Activated CD4-positive, alpha-beta T cell treated with anti-CD3 and anti-CD28 coated beads, Interleukin-2, amount 50 U/mL, for 1 hour (primary cell): ENCODE data around the gene CHGA.

Experiments
- DNase-seq: peaks from one replicate; pipeline ENCODE4 v3.0.0-alpha.2; 2020

The CHGA gene

GRCh38 chr14:92930737-92931602, 8.0 kb downstream of the CHGA start:
- no peak for DNase-seq

DNA sequence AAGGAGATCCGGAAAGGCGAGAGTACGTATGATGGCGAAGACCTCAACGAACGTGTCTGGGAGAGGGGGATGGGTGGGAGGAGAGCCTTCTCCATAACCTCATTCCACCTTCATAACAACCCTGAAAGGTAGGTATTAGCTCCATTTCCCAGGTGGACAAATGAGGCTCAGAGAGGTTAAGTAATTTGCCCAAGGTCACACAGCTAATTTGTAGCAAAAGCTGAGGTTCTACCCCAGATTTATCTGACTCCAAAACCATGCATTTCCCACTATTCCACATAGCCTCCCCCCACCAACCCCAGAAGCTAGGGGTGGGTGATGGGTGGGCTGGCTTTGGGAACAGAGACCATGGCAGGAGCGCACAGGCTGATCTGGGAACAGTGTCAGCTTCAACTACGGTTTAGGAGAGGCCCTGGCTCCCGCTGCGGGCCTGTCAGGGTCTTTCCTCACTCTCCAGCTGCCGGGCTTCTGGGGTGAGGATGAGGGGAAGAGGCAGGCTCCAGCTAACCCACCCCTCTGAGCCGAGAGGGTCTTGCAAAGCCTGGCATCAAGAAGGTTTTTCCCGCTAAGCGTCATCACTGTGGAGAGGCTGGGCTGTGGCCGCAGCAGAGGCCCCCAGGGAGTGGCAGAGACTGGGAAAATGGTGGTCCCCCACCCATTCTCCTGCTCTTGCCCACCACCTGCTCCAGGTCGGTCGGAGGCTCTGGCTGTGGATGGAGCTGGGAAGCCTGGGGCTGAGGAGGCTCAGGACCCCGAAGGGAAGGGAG, 8.9 kb downstream of the CHGA start:
- DNase-seq = no peak

DNA sequence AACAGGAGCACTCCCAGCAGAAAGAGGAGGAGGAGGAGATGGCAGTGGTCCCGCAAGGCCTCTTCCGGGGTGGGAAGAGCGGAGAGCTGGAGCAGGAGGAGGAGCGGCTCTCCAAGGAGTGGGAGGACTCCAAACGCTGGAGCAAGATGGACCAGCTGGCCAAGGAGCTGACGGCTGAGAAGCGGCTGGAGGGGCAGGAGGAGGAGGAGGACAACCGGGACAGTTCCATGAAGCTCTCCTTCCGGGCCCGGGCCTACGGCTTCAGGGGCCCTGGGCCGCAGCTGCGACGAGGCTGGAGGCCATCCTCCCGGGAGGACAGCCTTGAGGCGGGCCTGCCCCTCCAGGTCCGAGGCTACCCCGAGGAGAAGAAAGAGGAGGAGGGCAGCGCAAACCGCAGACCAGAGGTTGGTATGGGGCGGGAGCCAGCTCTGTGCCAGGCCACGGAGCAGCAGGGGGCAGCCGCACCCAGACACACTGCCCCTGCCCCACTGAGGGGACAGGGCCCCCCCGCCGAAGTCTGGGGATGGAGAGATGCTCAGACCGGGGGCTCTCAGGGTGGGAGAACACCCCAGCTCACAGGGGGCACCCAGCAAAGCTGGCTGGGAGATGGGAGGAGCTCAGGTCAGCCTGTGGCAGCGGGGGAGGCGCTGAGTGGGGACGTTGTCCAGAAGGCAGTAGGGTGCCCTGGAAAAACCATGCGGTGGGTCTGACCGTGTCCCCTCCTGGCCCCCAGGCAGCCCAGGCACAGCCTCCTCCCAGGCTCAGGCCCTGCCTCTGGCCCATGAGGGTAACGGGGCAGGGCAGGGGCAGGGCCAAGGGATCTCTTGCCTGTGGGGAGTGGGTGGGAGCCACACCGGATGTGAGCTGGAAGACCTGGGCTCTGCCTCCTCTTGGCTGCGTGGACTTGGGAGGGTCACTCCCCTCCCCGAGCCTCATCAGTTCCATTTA, 9.8 kb downstream of the CHGA start:
- DNase-seq = no peak

- DNase-seq = no peak
Measured at GRCh38 chr14:92933481-92933880, 10.5 kb downstream of the CHGA start.

DNA sequence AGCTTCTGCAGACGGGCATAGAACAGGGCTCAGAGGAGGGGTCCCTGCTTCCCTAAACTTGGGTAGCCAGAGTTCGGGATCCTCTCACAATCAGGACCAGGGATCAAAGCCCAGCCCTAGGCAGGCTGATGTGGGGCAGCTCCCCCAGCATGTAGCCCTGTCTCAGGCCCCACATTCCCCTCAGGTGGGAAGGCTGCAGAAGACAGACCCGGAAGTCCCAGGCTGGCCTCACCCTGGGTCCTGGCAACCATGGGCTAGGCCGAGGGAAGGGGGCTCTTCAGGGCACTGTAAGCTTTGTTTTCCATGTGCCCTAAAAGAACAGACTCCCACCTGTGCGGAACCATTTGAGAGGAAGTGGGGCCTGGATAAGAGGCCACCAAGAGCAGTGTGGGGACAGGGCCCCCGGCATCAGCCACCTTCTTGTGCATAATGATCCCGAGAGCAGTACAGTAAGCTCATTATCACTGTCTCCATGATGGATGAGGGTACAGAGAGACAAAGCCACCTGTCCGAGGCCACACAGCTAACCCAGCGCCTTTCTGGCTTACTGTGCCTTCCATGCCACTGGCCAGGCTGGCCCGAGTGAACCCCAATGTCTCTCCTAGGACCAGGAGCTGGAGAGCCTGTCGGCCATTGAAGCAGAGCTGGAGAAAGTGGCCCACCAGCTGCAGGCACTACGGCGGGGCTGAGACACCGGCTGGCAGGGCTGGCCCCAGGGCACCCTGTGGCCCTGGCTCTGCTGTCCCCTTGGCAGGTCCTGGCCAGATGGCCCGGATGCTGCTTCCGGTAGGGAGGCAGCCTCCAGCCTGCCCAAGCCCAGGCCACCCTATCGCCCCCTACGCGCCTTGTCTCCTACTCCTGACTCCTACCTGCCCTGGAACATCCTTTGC, 11.5 kb downstream of the CHGA start:
- DNase-seq = no peak

DNA sequence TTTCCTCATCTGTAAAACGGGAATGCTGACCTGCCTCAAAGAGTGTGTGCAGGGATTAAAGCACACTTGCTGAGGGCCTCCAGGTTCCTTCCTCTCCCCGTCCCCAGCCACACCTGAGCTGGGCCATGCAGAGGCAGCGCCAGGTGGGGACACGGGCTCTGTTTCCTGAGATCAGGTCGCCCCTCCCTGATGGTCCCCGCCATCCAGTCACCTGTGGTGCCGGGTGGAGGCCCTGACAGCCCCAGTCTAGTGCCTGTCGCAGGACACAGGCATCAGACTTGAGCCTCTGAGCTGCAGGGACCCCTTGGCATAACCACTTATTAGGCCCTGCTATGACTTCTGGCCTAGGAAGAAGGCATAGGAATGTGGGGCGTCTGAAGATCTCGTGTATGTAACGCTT, 12.5 kb downstream of the CHGA start:
- no peak for DNase-seq

DNA sequence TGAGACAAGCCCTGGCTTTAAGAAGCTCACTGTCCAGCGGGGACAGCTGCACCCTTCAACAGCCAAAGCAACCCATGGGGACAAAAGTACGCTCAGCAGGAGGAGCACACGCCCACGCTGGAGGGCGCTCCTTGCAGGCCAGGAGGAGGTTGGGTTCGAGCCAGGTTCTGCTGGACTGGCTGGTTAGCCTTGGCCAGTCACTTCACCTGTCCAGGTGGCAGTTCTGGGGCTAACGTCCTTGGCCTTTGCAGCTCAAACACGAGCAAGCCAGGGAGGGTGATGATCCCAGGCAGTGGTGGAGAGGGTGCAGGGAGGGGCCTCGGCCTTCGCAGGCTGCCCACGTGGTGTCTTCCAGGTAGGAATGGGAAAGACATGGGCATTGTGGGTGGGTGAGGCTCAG, 13.1 kb downstream of the CHGA start:
- DNase-seq = no peak

GRCh38 chr14:92937051-92937937, 14.3 kb downstream of the CHGA start:
- no peak for DNase-seq

GRCh38 chr14:92938235-92938875, 15.4 kb downstream of the CHGA start:
- no peak for DNase-seq

GRCh38 chr14:92938890-92939671, 16.1 kb downstream of the CHGA start:
- no peak for DNase-seq

DNA sequence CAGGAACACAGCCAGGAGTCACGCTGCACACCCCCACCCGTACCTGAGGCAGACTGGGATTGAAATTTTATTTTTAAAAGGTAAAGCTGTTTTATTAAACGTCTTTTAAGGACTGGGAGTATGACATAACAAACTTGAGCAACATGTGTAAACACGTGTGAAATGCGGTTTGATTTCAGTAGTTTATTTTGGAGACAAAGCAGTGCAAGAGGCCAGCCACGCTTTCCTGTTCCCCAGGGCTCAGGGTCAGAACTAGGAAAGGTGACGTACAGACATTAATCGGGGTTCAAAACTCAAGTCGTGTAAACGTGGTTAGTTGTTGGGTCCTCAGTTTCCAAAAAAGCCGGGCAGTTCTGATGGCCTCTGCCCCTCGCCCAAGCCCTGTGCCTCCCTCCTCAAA, 16.7 kb downstream of the CHGA start:
- no peak for DNase-seq

- no peak for DNase-seq
Measured at GRCh38 chr14:92940543-92940942, 17.6 kb downstream of the CHGA start.

- DNase-seq = no peak
Measured at GRCh38 chr14:92941531-92941930, 18.6 kb downstream of the CHGA start.

DNA sequence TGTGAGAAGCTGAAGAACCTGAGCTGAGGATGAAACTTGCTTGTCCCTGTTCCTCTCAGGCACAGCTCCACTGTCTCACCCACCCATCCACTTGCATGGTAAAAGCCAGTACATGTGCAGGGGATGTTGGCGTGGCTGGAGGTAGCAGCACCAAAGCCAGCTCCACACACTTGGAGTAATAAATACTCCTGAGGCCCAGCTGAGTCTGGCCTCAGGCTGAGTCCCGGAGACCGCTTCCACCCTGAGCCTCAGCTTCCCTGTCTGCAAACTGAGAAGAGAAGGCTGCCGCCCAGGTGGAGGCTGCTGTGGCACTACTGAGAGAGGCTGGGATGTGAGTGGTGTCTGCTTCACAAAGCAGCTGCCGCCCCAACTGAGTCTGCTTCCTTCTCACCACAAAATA, 19.2 kb downstream of the CHGA start:
- DNase-seq = no peak

- DNase-seq = no peak
Measured at GRCh38 chr14:92942576-92942975, 19.6 kb downstream of the CHGA start.

DNA sequence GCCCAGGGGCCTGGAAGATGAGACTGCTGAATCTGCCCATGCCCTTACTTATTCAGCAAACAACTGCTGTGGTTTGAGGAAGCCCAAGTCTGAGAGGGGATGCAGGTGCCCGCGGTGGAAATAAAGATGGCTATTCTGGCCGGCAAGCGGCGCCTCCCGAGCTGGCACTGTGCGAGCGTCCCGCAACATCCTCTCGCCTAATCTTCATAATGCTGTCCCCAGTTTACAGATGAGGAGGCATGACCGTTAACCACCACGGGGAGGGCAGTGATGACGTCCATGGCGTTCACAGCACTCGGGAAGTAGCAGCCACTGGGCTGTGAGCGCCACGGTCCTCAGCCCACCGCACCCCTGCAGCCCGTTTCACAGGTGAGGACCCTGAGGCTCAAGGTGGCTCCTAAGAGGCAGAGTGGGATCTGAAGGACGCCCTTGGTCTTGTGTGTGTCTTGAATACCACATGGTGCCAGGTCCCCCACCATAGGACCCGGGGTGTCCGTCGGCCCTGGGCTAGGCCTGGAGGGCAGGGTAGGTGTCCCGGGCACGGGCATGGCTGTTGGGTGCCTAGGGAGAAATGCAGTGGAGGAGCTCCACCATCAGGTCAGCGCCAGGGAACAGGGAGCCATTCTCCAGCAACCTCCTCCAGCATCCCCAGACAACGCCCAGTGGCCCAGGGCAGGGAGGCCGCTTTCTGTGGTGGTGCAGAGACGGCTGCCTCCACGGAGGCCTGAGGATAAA, 20.2 kb downstream of the CHGA start:
- DNase-seq = no peak

GRCh38 chr14:92943855-92944570, 21.1 kb downstream of the CHGA start:
- no peak for DNase-seq

- DNase-seq = no peak
Measured at GRCh38 chr14:92944976-92945375, 22.0 kb downstream of the CHGA start.
